Raji (cell line): Measurements from ENCODE around the gene CHRNA9.
A peak's percentile ranks its signal among the peaks of the same experiment; 100 is the strongest.

Experiments used
- POLR2A ChIP-seq: IDR thresholded peaks from 2 replicates; pipeline ENCODE4 v1.6.1; 2011; ENCODE audit warnings: low read depth, low read length, control low read depth; ENCODE audit not compliant: insufficient read depth

Gene CHRNA9, protein sequence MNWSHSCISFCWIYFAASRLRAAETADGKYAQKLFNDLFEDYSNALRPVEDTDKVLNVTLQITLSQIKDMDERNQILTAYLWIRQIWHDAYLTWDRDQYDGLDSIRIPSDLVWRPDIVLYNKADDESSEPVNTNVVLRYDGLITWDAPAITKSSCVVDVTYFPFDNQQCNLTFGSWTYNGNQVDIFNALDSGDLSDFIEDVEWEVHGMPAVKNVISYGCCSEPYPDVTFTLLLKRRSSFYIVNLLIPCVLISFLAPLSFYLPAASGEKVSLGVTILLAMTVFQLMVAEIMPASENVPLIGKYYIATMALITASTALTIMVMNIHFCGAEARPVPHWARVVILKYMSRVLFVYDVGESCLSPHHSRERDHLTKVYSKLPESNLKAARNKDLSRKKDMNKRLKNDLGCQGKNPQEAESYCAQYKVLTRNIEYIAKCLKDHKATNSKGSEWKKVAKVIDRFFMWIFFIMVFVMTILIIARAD

DNA sequence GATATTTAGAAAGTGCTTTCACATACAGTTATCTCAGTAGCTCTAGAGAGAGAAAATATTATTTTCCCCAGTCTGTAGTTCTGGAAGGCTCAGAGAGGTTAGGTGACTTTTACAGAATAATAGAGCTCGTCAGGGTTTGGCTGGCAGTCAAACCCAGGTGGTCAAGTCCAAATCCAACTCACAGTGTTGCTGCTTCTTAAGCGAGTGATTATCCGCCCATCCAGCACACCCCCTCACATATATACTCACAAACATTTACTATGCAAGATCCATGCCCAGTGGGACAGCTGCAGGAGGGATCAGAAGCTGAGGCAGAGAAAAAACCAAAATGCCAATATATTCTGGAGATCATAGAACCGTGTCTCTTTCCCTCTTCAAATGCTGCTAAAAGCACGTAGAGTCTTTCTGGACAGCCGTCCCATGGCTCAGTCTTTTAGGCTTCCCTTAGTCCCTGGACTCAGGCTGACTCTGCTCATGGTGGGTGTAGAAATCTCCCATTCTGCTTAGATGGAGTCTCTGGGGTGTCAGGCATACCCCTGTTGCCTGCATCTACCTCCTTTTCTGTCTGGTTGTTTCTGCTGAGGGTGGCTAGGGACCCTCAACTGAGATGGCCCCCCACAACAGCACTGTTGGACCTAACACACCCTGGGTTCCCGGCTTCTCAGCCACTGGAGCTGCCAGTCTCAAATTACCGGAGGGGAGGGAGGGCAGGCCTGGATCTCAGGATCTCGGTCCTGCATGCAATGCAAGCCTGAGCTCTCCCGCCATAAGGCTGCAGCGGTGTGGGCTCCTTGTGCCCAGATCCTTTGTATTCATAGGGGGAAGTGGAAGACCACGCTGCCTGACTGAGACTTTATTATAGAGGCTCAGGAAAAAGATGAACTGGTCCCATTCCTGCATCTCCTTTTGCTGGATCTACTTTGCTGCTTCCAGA lies at the start of gene CHRNA9:
Gene CHRNA9, plus strand, starts transcription at position 743 of the 934 bp plus-strand sequence. Its CDS starts 135 bp downstream, at position 878.
- no peak for TF ChIP-seq POLR2A

DNA sequence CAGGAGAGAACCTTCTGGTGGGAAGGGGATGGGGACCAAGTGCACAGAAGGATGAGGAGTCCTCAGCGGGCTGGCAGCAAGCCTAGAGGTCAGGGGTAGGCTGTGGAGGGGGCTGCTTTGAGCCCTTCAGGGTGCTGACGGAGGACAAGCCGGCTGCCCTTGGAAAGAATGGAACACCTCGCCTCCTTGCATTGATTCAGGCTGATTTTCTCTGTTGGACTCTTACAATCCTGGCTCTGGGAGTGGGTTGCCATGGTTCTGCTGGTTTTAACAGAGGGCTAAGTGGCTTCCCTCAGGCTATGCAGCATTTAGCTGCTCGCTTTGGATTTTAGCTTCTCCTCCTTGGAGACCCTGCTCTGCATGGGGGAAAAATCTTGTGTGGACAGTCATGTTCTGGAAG lies 49.4 kb upstream of the CHRNA9 start:
- TF ChIP-seq POLR2A: no peak

DNA sequence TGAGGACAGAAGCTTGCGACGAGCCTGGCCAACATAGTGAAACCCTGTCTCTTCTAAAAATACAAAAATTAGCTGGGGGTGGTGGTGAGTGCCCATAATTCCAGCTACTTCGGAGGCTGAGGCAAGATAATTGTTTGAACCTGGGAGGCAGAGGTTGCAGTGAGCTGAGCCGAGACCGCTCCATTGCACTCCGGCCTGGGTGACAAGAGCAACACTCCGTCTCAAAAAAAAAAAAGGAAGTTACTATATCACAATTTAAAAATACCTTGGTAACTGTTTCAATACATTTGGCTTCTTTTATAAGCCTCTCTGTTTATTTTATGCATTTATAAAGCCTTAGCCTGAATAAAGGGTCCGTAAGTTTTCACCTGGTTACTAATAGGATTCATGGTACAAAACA lies 46.6 kb upstream of the CHRNA9 start:
- TF ChIP-seq POLR2A: no peak

DNA sequence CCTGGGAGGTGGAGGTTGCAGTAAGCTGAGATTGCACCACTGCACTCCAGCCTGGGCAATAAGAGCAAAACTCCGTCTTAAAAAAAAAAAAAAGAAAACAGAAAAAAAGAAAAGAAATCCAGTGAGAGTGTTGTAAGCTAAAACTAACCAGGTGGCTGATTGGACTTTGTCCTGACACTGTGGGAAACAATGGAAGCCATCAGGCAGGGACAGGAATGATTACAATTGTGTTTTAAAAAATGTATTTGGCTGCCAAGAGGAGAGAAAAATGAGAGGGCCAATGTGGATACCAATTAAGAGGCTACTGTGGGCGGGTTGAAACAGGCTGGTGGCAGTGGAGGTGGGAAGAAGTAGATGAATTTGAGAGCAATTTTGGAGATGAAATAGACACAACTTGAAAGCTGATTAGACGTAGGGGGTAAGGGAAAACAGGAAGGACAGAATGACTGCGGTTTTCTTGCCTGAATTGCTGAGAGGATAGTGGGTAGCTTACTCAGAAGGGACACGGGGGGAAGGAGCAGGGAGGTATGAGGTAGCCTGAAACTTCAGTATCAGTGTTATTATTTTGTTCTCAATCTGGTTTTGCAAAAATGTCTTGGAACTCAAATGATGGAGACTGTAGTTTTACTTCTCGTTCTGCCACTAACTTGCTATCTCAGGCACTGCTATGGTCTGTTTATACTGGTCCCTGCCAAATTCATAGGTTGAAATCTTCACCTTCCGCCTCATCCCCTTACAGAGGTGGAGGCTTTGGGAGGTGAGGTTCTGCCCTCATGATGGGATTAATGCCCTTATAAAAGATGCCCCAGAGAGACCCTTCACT lies 45.6 kb upstream of the CHRNA9 start:
- no peak for TF ChIP-seq POLR2A

DNA sequence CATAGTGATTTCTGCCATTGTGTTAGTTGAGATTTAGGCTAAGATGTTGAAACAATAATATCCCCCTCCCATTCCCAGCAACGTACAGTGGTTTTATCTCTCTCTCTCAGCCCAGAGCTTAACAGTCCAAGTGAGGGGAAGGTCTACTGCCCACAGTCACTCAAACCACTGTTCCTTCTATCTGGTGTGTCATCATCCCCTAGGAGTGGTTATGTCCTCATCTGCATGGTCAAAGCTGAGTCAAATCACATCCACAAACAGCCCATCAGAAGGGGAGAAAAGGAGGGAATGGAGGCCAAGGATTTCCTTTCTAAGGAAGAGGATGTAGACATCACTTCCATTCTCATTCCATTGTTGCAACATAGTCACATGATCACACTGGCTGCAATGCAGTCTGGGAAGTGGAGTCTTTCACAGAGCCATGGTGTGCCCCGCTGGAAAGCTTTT lies 42.8 kb upstream of the CHRNA9 start:
- TF ChIP-seq POLR2A: no peak

DNA sequence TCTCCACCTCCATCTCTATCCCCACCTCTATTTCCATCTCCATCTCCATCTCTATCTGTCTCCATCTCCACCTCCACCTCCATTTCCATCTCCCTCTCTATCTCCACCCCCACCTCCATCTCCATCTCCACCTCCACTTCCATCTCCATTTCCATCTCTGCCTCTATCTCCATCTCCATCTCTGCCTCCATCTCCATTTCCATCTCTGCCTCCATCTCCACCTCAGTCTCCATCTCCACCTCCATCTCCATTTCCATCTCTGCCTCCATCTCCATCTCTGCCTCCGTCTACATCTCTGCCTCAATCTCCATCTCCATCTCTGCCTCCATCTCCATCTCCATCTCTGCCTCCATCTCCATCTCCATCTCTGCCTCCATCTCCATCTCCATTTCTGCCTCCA lies 40.8 kb upstream of the CHRNA9 start:
- TF ChIP-seq POLR2A: no peak

DNA sequence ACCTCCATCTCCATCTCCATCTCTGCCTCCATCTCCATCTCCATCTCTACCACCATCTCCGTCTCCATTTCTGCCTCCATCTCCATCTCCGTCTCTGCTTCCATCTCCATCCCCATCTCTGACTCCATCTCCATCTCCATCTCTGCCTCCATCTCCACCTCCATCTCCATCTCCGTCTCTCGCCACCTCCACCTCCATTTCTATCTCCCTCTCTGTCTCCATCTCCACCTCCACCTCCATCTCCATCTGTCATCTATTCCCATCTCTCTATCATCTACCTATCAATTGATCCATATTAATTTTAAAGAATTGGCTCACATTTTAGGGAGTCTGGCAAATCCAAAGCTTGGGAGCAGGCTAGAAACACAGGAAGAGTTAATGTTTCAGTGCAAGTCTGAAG lies 39.6 kb upstream of the CHRNA9 start:
- TF ChIP-seq POLR2A: no peak

DNA sequence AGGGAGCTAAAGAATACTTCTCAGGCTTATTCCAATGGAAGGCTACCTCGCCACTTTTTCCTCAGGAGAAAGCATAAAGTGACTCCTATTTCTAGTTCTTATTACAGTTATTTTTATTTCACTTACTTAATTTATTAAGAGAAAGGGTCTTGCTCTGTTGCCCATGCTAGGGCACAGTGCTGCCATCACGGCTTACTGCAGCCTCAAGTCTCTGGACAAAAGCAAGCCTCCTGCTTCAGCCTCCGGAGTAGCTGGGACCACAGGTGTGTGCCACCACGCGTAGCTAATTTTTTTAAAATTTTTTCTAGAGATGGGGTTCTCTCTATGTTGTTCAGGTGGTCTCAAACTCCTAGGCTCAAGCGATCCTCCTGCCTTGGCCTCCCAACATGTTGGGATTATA lies 36.0 kb upstream of the CHRNA9 start:
- no peak for TF ChIP-seq POLR2A

DNA sequence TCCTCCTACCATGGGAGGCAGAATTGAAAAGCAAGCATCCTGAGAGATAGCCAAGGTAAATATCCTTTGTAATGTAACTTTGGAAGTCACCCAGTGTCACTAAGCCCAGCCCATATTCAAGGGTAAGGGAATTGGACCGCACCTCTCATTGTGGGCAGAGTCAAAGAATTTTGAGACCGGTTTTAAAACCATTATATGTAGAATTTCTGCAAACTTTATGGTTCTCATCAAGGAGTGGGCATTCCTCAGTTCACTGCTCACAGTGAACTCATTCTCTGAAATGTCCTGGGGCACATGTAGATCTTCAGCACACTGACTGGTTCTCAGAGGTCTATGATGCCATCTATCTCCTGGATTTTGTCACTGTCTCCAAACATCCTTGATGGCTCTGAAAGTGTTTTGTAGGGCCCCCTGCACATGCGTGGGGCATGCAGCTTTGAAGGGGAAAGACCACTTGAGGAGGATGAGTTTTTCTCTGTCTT lies 35.3 kb upstream of the CHRNA9 start:
- TF ChIP-seq POLR2A: 0 out of 2 replicates have a peak, but pooled peaks have one; percentile 30

DNA sequence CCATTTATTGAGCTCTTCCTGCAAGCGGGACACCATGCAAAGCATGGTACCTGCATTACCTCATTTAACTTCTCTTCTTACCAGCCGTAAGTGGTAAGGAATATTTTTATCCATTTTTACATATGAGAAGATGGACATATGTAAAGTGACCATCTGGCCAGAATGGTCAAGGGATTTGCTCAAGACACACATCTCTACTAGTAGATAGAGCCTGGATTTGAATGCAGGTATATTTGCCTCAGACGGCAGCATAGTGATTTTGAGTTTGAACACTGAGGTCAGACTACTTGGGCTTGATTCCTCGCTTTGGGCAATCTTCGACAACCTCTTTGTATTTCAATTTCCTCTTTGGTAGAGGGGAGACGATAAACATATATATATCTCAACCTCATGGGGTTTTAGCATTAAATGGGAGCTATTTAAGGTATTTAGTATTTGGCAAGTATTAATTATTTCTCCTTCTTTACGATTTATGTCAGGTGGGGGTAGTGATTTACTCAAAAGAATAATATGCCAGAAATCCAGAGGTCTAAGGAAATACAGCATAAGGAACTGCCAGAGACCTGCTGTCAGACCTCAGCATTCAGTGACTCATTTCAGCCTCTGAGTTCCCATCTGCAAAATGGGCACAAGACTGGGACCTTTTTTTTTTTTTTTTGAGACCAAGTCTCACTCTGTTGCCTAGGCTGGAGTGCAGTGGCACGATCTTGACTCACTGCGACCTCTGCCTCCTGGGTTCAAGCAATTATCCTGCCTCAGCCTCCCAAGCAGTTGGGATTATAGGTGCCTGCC lies 34.6 kb upstream of the CHRNA9 start:
- TF ChIP-seq POLR2A: 0 out of 2 replicates have a peak, but pooled peaks have one; percentile 5

DNA sequence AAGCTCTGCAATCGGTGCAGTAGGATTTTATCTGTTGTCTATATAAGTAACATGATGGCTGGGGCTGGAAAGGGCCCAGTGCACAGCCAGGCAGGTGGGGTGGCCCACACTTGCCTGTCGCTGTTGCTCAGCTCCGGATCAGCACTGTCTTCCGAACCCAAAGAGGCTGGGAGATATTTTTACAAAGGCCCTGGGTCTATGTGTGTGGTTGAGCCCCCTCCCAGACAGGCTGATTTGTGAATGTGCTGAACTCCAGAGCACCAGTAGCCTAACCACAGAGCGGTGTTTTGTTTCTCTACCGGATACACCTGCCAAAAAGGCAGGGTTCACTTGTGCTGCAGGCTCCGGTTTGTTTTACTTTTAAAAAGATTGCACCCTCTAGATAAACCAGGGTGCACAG lies 33.5 kb upstream of the CHRNA9 start:
- TF ChIP-seq POLR2A: peak; percentile 69

DNA sequence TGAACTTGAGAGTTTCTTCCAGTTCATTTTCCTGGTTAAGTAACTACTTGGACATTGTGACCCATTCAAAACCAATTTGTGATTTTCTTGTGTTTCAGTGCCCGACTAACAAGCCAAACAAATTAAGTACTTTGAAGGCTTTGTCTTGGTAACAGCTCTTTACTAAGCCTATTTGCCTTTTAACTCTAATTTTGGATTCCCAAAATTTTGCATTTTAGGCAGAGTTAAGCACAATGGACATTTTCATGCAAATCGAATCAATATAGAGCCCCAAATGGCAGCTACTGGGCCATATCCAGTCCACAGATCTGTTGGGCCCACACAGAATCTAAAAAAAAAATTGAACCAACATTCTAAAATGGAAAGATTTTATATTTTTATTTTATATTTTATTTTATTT lies 31.4 kb upstream of the CHRNA9 start:
- TF ChIP-seq POLR2A: peak; percentile 51

DNA sequence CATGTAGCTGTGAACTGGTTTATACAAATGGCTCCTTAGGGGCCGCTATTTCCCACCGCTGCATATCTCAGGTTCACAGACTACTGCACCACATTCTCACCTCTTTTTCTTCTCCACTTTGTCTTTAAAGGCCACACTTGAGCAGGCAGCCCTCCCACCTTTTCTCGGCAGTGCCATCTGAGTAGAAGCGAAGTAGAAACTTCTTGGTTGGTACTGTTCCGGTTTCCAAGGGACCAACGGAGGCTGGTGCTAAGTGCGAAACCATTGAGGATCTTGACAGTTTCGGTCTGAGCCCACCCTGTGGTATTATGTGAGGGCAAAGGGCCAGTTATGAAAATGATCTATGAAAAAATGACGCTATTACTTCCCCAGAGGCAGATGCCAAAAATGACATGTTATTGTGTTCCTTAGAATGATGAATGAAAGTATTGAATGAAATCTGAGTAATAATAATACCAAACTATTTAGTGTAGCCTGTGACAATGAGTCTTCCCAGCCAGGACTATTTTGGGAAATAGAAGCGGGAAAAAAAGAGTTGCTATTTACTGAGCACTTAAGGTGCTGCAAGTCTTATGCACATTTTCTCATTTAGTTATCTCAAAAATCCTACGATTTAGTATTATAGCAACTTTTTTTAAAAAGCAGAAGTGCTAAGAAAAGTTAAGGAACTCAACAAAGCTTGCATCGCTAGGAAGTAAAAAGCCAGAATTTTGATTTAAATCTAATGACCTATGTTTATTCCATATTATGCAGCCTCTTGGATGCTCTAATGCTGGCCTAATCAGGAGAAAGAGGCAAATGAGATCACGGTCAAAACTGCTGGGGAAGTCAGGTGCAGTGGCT lies 29.6 kb upstream of the CHRNA9 start:
- TF ChIP-seq POLR2A: 0 out of 2 replicates have a peak, but pooled peaks have one; percentile 41
